Trophoblast cell (in vitro differentiated cells and primary cell): ENCODE data around the gene ZSWIM6.

Experiments
- DNase-seq, 2 donors: peaks; one replicate each; pipeline ENCODE4 v3.0.0-alpha.2; 2016
- H2AFZ ChIP-seq: 2 replicates; pipeline ENCODE4 v1.6.1; 2013; ENCODE audit warnings: low read length, moderate library complexity, mild to moderate bottlenecking; ENCODE audit not compliant: insufficient read depth, poor library complexity
- H2AK5ac ChIP-seq: 2 replicates; pipeline ENCODE4 v1.6.1; 2013; ENCODE audit warnings: mild to moderate bottlenecking, low read length
- H2BK120ac ChIP-seq: 2 replicates; pipeline ENCODE4 v1.6.1; 2013; ENCODE audit warnings: low read length, mild to moderate bottlenecking, moderate library complexity; ENCODE audit not compliant: insufficient read depth, poor library complexity
- H2BK12ac ChIP-seq: 2 replicates; pipeline ENCODE4 v1.6.1; 2013; ENCODE audit warnings: mild to moderate bottlenecking, low read length, moderate library complexity
- H2BK5ac ChIP-seq: 2 replicates; pipeline ENCODE4 v1.6.1; 2013; ENCODE audit warnings: low read length, low read depth, moderate library complexity, mild to moderate bottlenecking; ENCODE audit not compliant: poor library complexity
- H3K14ac ChIP-seq: 2 replicates; pipeline ENCODE4 v1.6.1; 2013; ENCODE audit warnings: mild to moderate bottlenecking, low read length
- H3K18ac ChIP-seq: 2 replicates; pipeline ENCODE4 v1.6.1; 2013; ENCODE audit warnings: mild to moderate bottlenecking, low read length
- H3K23ac ChIP-seq: 2 replicates; pipeline ENCODE4 v1.6.1; 2013; ENCODE audit warnings: low read length
- H3K27ac ChIP-seq: 2 replicates; pipeline ENCODE4 v1.5.1; 2013; ENCODE audit warnings: low read depth, mild to moderate bottlenecking, inconsistent platforms, low read length, moderate library complexity
- H3K27me3 ChIP-seq: 2 replicates; pipeline ENCODE4 v1.6.1; 2013; ENCODE audit warnings: inconsistent platforms, mild to moderate bottlenecking, low read length, moderate library complexity; ENCODE audit not compliant: insufficient read depth
- H3K36me3 ChIP-seq, 2 experiments: 1 replicate in 1 of 2; 2 replicates in 1 of 2; pipeline ENCODE4 v1.6.1; 2013; ENCODE audit warnings: low read length in 2 of 2, mild to moderate bottlenecking in 2 of 2, moderate library complexity in 1 of 2; ENCODE audit not compliant: insufficient read depth in 2 of 2, control insufficient read depth in 1 of 2
- H3K4ac ChIP-seq: 2 replicates; pipeline ENCODE4 v1.6.1; 2013; ENCODE audit warnings: low read depth, mild to moderate bottlenecking, low read length, moderate library complexity
- H3K4me1 ChIP-seq, 2 experiments: 1 replicate in 1 of 2; 2 replicates in 1 of 2; pipeline ENCODE4 v1.6.1; 2013; ENCODE audit warnings: low read length in 2 of 2, mild to moderate bottlenecking in 2 of 2, moderate library complexity in 1 of 2; ENCODE audit not compliant: insufficient read depth in 2 of 2, control insufficient read depth in 1 of 2
- H3K4me2 ChIP-seq: 2 replicates; pipeline ENCODE4 v1.6.1; 2013; ENCODE audit warnings: inconsistent platforms, mild to moderate bottlenecking, low read length, moderate library complexity
- H3K4me3 ChIP-seq: 2 replicates; pipeline ENCODE4 v1.5.1; 2013; ENCODE audit warnings: mild to moderate bottlenecking, low read depth, low read length, inconsistent platforms
- H3K79me1 ChIP-seq: one replicate; pipeline ENCODE4 v1.6.1; 2013; ENCODE audit warnings: low read length
- H3K79me2 ChIP-seq: 2 replicates; pipeline ENCODE4 v1.6.1; 2013; ENCODE audit warnings: low read length, mild to moderate bottlenecking; ENCODE audit not compliant: control insufficient read depth, insufficient read depth, poor library complexity
- H3K9ac ChIP-seq: 2 replicates; pipeline ENCODE4 v1.6.1; 2013; ENCODE audit warnings: mild to moderate bottlenecking, low read length
- H3K9me3 ChIP-seq: 2 replicates; pipeline ENCODE4 v1.6.1; 2013; ENCODE audit warnings: low read depth, mild to moderate bottlenecking, control low read depth, inconsistent platforms, low read length; ENCODE audit not compliant: insufficient read depth
- H4K12ac ChIP-seq: 2 replicates; pipeline ENCODE4 v1.6.1; 2013; ENCODE audit warnings: low read depth, mild to moderate bottlenecking, low read length, moderate library complexity
- H4K8ac ChIP-seq: 2 replicates; pipeline ENCODE4 v1.6.1; 2013; ENCODE audit warnings: low read depth, mild to moderate bottlenecking, low read length, moderate library complexity
- H4K91ac ChIP-seq: one replicate; pipeline ENCODE4 v1.6.1; 2013; ENCODE audit warnings: low read depth, mild to moderate bottlenecking, low read length, moderate library complexity
- WGBS: extraction: QIAGEN DNeasy Blood & Tissue Kit; methylation state at CpG from one replicate; pipeline ENCODE4 v1.1.7; 2013; ENCODE audit warnings: missing lambda C conversion rate; ENCODE audit not compliant: insufficient read length, insufficient coverage; ENCODE audit errors: extremely low coverage; 5-methylcytosine and 5-hydroxymethylcytosine counted together

ZSWIM6 gene

GRCh38 chr5:61474746-61475145 is 142.7 kb downstream of the ZSWIM6 start:
- Histone ChIP-seq H3K9me3 (peaks cover 2% of the 10 kb centered on the region), H3K4ac (no peak overlapping the region), H3K27ac (no peak overlapping the region), H3K27me3 (no peaks in the 10 kb centered on the region), H3K14ac (no peak overlapping the region), H3K36me3 (no peaks in the 10 kb centered on the region), H2AK5ac (no peak overlapping the region), H4K91ac (no peak overlapping the region), H3K4me1 (no peaks in the 10 kb centered on the region), H2BK120ac (no peak overlapping the region), H4K8ac (no peak overlapping the region), H3K23ac (no peak overlapping the region), H3K79me2 (no peaks in the 10 kb centered on the region), H3K4me3 (no peak overlapping the region), H3K79me1 (no peaks in the 10 kb centered on the region), H2BK5ac (no peak overlapping the region), H3K4me2 (no peak overlapping the region), H3K9ac (no peak overlapping the region), H2AFZ (no peak overlapping the region), H4K12ac (no peak overlapping the region), H3K18ac (no peak overlapping the region), H2BK12ac (no peak overlapping the region)
- no CpG with 5 or more reads among the region's 4 CpGs for WGBS
- DNase-seq = no peak

- Histone ChIP-seq H2AFZ (no peak overlapping the region), H3K79me1 (no peaks in the 10 kb centered on the region), H2AK5ac (no peak overlapping the region), H4K91ac (no peak overlapping the region), H3K27ac (no peak overlapping the region), H3K4me1 (no peaks in the 10 kb centered on the region), H3K36me3 (no peaks in the 10 kb centered on the region), H3K4ac (no peak overlapping the region), H4K8ac (no peak overlapping the region), H3K18ac (no peak overlapping the region), H2BK120ac (no peak overlapping the region), H3K27me3 (no peaks in the 10 kb centered on the region), H3K4me2 (no peak overlapping the region), H3K23ac (no peak overlapping the region), H2BK5ac (no peak overlapping the region), H4K12ac (no peak overlapping the region), H3K14ac (no peak overlapping the region), H3K9ac (no peak overlapping the region), H2BK12ac (no peak overlapping the region), H3K79me2 (no peaks in the 10 kb centered on the region), H3K4me3 (no peak overlapping the region), H3K9me3 (no peaks in the 10 kb centered on the region)
- no CpG with 5 or more reads among the region's 2 CpGs for WGBS
- no peak for DNase-seq
Measured at GRCh38 chr5:61477788-61478187, 145.7 kb downstream of the ZSWIM6 start.

- no peak overlapping the region for H3K4ac ChIP-seq
- no peak overlapping the region for H2BK120ac ChIP-seq
- no peak overlapping the region for H2AFZ ChIP-seq
- no peaks in the 10 kb centered on the region for H3K4me1 ChIP-seq
- H3K27me3 ChIP-seq = no peaks in the 10 kb centered on the region
- no peak overlapping the region for H2AK5ac ChIP-seq
- no peak overlapping the region for H3K23ac ChIP-seq
- no peak overlapping the region for H2BK5ac ChIP-seq
- H3K36me3 ChIP-seq = no peaks in the 10 kb centered on the region
- no peak overlapping the region for H2BK12ac ChIP-seq
- DNase-seq = no peak
- no peak overlapping the region for H3K14ac ChIP-seq
- H3K4me3 ChIP-seq = no peak overlapping the region
- no peak overlapping the region for H4K91ac ChIP-seq
- H3K27ac ChIP-seq = no peak overlapping the region
- WGBS = no CpG with 5 or more reads among the region's 4 CpGs
- H3K79me2 ChIP-seq = no peaks in the 10 kb centered on the region
- H3K79me1 ChIP-seq = no peaks in the 10 kb centered on the region
- no peak overlapping the region for H3K9ac ChIP-seq
- no peaks in the 10 kb centered on the region for H3K9me3 ChIP-seq
- H4K8ac ChIP-seq = no peak overlapping the region
- H3K18ac ChIP-seq = no peak overlapping the region
- no peak overlapping the region for H3K4me2 ChIP-seq
- H4K12ac ChIP-seq = no peak overlapping the region
Measured at GRCh38 chr5:61479850-61480614, 148.0 kb downstream of the ZSWIM6 start.

- no peaks in the 10 kb centered on the region for H3K36me3 ChIP-seq
- WGBS = no CpG with 5 or more reads among the region's 3 CpGs
Measured at GRCh38 chr5:61482980-61483379, 150.9 kb downstream of the ZSWIM6 start.

More at GRCh38 chr5:61482980-61483379, 150.9 kb downstream of the ZSWIM6 start:
- Histone ChIP-seq H4K12ac (no peak overlapping the region), H3K9me3 (no peaks in the 10 kb centered on the region), H3K4me2 (no peak overlapping the region), H2BK12ac (no peak overlapping the region), H4K91ac (no peak overlapping the region), H3K18ac (no peak overlapping the region), H3K4me3 (no peak overlapping the region), H3K4ac (no peak overlapping the region), H2BK120ac (no peak overlapping the region), H3K23ac (no peak overlapping the region), H4K8ac (no peak overlapping the region), H3K27ac (no peak overlapping the region), H2BK5ac (no peak overlapping the region), H2AFZ (no peak overlapping the region), H3K14ac (no peak overlapping the region), H3K79me2 (no peaks in the 10 kb centered on the region), H3K4me1 (no peaks in the 10 kb centered on the region), H3K27me3 (no peaks in the 10 kb centered on the region), H3K79me1 (no peaks in the 10 kb centered on the region), H3K9ac (no peak overlapping the region), H2AK5ac (no peak overlapping the region)
- DNase-seq = no peak
